Mucosa of rectum (tissue), 2 donors: ENCODE measurements around the gene ATP9A.
A peak's percentile ranks its signal among the peaks of the same experiment; 100 is the strongest.

Experiments
- H3K27ac ChIP-seq, 2 donors: one replicate each; pipeline ENCODE4 v1.7.0; 2013; ENCODE audit warnings: inconsistent platforms in 2 of 2, low read depth in 2 of 2, low read length in 2 of 2
- H3K27me3 ChIP-seq, 2 donors: one replicate each; pipeline ENCODE4 v1.7.0; 2013; ENCODE audit warnings: low read length in 2 of 2; ENCODE audit not compliant: control insufficient read depth in 2 of 2, insufficient read depth in 2 of 2
- H3K36me3 ChIP-seq, 2 donors: one replicate each; pipeline ENCODE4 v1.7.0; 2013; ENCODE audit warnings: low read length in 2 of 2; ENCODE audit not compliant: control insufficient read depth in 2 of 2, insufficient read depth in 2 of 2
- H3K4me1 ChIP-seq, 2 donors: one replicate each; pipeline ENCODE4 v1.7.0; 2013; ENCODE audit warnings: low read length in 2 of 2, mild to moderate bottlenecking in 1 of 2; ENCODE audit not compliant: control insufficient read depth in 2 of 2, insufficient read depth in 2 of 2
- H3K4me3 ChIP-seq, 2 donors: one replicate each; pipeline ENCODE4 v1.7.0; 2013; ENCODE audit warnings: low read length in 2 of 2
- H3K9ac ChIP-seq, 2 donors: one replicate each; pipeline ENCODE4 v1.7.0; 2013; ENCODE audit warnings: low read length in 2 of 2, low read depth in 1 of 2, mild to moderate bottlenecking in 1 of 2
- H3K9me3 ChIP-seq, 2 donors: one replicate each; pipeline ENCODE4 v1.7.0; 2013; ENCODE audit warnings: low read length in 2 of 2; ENCODE audit not compliant: control insufficient read depth in 2 of 2
- donor health status: healthy.
- donor health status: Normal muscosa, but diverticular disease.

The ATP9A gene

DNA sequence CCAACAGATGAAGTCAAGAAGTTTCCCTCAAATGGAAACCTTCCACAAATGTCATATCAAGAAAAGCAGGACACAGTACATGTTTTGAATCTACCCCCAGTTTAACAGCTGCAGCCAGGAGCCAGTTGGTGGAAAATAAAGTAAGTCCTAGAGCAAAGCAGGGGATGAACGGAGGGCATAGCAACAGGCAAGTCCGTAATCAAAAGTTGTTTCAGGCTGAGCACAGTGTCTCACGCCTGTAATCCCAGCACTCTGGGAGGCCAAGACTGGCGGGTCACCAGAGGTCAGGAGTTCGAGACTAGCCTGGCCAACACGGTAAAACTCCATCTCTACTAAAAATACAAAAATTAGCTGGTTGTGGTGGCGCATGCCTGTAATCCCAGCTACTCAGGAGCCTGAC lies 36.6 kb upstream of the ATP9A start:
- Histone ChIP-seq H3K27ac (no peak overlapping the region), H3K4me1 (peaks cover 8 to 11% of the 10 kb centered on the region in 2 donors), H3K27me3 (peaks cover 14 to 20% of the 10 kb centered on the region in 2 donors), H3K4me3 (no peak overlapping the region), H3K36me3 (no peaks in the 10 kb centered on the region), H3K9me3 (no peaks in the 10 kb centered on the region), H3K9ac (no peak overlapping the region)

GRCh38 chr20:51803148-51803854 lies 35.1 kb upstream of the ATP9A start:
- H3K27me3 ChIP-seq: peaks cover 19 to 33% of the 10 kb centered on the region in 2 donors
- peaks cover 8 to 11% of the 10 kb centered on the region in 2 donors for H3K4me1 ChIP-seq
- H3K36me3 ChIP-seq: no peaks in the 10 kb centered on the region
- no peaks in the 10 kb centered on the region for H3K9me3 ChIP-seq
- no peak overlapping the region for H3K27ac ChIP-seq
- no peak overlapping the region for H3K4me3 ChIP-seq
- H3K9ac ChIP-seq: no peak overlapping the region

- no peak within 1 kb of the TSS for H3K9ac ChIP-seq
- H3K27me3 ChIP-seq: peaks cover 19 to 33% of the 10 kb centered on the region in 2 donors
- peaks cover 8 to 11% of the 10 kb centered on the region in 2 donors for H3K4me1 ChIP-seq
- H3K36me3 ChIP-seq: no peaks in the 10 kb centered on the region
- no peak within 1 kb of the TSS for H3K27ac ChIP-seq
- H3K9me3 ChIP-seq: no peaks in the 10 kb centered on the region
- H3K4me3 ChIP-seq: peak within 1 kb of the TSS; percentile 48 to 53
Measured at GRCh38 chr20:51802170-51802751, 34.1 kb upstream of the ATP9A start, which contains the start of gene SALL4. Gene SALL4, minus strand, starts transcription at chr20:51802521. Its CDS starts 113 bp downstream, at chr20:51802408.

GRCh38 chr20:51801823-51802123 lies 33.6 kb upstream of the ATP9A start:
- Histone ChIP-seq H3K9ac (no peak overlapping the region), H3K27ac (no peak overlapping the region), H3K4me1 (peaks cover 8 to 11% of the 10 kb centered on the region in 2 donors), H3K9me3 (no peaks in the 10 kb centered on the region), H3K4me3 (no peak overlapping the region), H3K27me3 (peaks cover 19 to 33% of the 10 kb centered on the region in 2 donors), H3K36me3 (no peaks in the 10 kb centered on the region)

- H3K27ac ChIP-seq: no peak overlapping the region
- peak overlapping the region in 1 of 2 donors; percentile 33 for H3K9ac ChIP-seq
- peaks cover 19 to 33% of the 10 kb centered on the region in 2 donors for H3K27me3 ChIP-seq
Measured at GRCh38 chr20:51801122-51801822, 33.1 kb upstream of the ATP9A start.

GRCh38 chr20:51800872-51801121 lies 32.6 kb upstream of the ATP9A start:
- no peak overlapping the region for H3K27ac ChIP-seq
- H3K9me3 ChIP-seq: no peaks in the 10 kb centered on the region
- H3K4me3 ChIP-seq: peak overlapping the region; percentile 48 to 53
- peaks cover 8 to 11% of the 10 kb centered on the region in 2 donors for H3K4me1 ChIP-seq
- no peaks in the 10 kb centered on the region for H3K36me3 ChIP-seq
- H3K27me3 ChIP-seq: peaks cover 19 to 33% of the 10 kb centered on the region in 2 donors
- H3K9ac ChIP-seq: peak overlapping the region in 1 of 2 donors; percentile 33

More at GRCh38 chr20:51801122-51801822, 33.1 kb upstream of the ATP9A start:
- Histone ChIP-seq H3K4me3 (peak overlapping the region; percentile 48 to 53), H3K36me3 (no peaks in the 10 kb centered on the region), H3K9me3 (no peaks in the 10 kb centered on the region), H3K4me1 (peaks cover 8 to 11% of the 10 kb centered on the region in 2 donors)

- H3K27ac ChIP-seq: no peak overlapping the region
- no peaks in the 10 kb centered on the region for H3K9me3 ChIP-seq
- no peak overlapping the region for H3K9ac ChIP-seq
- peaks cover 8 to 11% of the 10 kb centered on the region in 2 donors for H3K4me1 ChIP-seq
- H3K27me3 ChIP-seq: peaks cover 19 to 33% of the 10 kb centered on the region in 2 donors
- peak overlapping the region; percentile 48 to 72 for H3K4me3 ChIP-seq
- no peaks in the 10 kb centered on the region for H3K36me3 ChIP-seq
Measured at GRCh38 chr20:51800060-51800871, 32.1 kb upstream of the ATP9A start.

- H3K36me3 ChIP-seq: no peaks in the 10 kb centered on the region
- peaks cover 8 to 11% of the 10 kb centered on the region in 2 donors for H3K4me1 ChIP-seq
- H3K4me3 ChIP-seq: no peak overlapping the region
- H3K27ac ChIP-seq: no peak overlapping the region
- no peaks in the 10 kb centered on the region for H3K9me3 ChIP-seq
- no peak overlapping the region for H3K9ac ChIP-seq
- peaks cover 19 to 33% of the 10 kb centered on the region in 2 donors for H3K27me3 ChIP-seq
Measured at GRCh38 chr20:51799401-51799860, 31.2 kb upstream of the ATP9A start.

- peaks cover 8 to 11% of the 10 kb centered on the region in 2 donors for H3K4me1 ChIP-seq
- no peaks in the 10 kb centered on the region for H3K9me3 ChIP-seq
- H3K27me3 ChIP-seq: peaks cover 19 to 27% of the 10 kb centered on the region in 2 donors
- H3K9ac ChIP-seq: no peak overlapping the region
- no peaks in the 10 kb centered on the region for H3K36me3 ChIP-seq
- H3K27ac ChIP-seq: no peak overlapping the region
- no peak overlapping the region for H3K4me3 ChIP-seq
Measured at GRCh38 chr20:51797357-51798025, 29.3 kb upstream of the ATP9A start.
